NOMO-1 (cell line): ENCODE results near the gene ANKHD1.

Experiments
- DNase-seq, 2 experiments: peaks; one replicate each; lab custom pipeline; 2025; ENCODE audit not compliant: unreplicated experiment in 2 of 2; lab: John Stamatoyannopoulos, UW

Gene ANKHD1

DNA sequence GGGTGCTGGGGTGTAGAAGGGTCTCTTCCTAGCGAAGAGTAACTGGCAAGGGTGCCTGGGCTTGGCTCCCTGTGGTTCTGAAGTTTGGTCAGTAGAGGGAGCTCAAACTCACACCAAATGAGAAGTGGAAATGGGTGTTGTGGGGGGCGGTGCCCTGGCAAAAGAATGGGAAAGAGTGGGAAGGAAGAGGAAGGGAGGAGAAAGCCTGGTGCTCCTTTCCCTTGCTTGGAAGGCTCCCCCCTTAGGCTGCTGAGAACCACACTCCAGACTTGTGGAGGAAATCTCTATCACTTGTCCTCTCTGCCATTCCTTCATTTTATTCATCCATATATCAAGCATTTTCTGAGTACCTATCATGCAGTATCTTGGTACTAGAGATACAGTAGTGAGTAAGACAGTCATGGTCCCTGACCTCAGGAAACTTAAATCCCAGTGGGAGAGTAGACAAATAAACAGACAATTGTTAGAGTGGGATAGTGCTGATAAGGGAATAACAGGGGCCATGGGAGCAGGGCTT lies 28.6 kb upstream of the ANKHD1 start:
- DNase-seq: no peak

DNA sequence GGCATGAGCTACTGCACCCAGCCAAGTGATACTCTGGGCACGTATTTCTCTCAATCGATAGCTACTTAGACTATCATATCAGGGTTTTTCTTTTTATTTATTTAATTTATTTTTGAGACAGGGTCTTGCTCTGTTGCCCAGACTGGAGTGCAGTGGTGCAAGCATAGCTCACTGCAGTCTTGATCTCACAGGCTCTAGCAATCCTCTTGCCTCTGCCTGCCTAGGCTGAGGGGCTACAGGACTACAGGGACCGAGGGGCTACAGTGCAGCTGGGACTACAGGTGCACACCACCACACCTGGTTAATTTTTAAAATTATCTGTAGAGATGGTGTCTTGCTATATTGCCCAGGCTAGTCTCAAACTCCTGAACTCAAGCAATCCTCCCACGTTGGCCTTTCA lies 20.3 kb upstream of the ANKHD1 start:
- no peak for DNase-seq

DNA sequence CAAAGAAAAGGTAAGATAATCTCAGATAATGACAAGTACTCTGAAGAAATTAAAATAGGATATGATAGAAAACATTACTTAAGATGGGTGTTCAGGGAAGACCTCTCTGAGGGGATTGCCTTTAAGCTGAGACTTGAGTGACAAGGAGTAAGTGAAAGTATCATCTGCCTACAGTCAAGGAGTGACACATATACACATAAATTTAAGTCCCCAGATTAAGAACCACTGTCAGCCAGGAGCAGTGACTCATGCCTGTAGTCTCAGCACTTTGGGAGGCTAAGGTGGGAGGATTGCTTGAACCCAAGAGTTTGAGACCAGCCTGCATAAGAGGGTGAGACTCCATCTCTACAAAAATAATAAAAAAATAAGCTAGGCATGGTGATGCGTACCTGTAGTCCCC lies 19.7 kb upstream of the ANKHD1 start:
- no peak for DNase-seq

DNA sequence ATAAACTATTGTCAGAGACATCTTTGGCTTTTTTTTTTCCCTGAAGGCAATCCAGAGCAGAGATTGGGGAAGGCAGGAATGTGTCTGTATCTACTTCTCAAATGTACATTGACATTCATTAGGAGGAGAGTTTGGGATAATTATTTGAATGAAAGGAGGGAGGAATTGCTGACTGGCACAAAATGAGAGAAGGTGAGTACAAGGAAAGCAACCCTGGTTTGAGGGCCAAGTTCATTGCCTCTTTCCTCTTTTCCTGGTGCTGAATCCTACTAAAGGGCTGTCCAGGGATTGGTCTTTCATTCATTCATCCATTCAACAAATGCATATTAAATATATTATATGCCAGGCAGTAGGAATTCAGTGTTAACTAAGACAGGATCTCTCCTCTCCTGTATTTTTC lies 18.8 kb upstream of the ANKHD1 start:
- DNase-seq: no peak

DNA sequence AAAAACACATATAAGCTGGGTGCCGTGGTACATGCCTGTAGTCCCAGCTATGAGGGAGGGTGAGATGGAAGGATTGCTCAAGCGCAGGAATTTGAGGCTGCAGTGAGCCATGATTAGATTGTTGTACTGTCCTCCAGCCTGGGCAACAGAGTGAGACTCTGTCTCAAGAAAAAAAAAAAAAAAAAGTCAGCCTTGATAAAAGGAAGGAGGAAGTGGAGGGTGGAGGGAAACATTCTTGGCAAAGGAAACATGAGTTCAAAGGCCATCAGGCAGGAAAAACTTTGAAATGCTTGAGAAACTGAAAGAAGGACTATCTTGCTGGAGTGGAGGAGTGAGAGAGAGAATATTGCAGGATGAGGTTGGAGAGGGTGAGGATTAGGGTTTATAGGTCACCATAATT lies 18.3 kb upstream of the ANKHD1 start:
- DNase-seq: no peak

DNA sequence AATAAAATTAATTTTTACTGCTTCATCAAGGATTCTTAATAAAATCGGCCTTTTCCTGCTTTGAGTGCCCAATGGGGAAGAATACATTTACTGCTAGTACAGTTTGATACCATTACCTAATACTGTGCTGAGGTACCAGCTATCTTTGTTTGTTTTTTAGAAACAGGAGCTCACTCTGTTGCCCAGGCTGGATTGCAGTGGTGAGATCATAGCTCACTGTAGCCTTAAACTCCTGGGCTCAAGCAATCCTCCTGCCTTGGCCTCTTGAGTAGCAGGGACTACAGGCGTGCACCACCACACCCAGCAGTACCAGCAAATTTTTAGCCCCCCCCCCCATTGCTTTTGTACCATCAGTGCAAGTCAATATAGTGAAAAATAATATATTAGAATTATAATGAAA lies 13.6 kb upstream of the ANKHD1 start:
- no peak for DNase-seq

DNA sequence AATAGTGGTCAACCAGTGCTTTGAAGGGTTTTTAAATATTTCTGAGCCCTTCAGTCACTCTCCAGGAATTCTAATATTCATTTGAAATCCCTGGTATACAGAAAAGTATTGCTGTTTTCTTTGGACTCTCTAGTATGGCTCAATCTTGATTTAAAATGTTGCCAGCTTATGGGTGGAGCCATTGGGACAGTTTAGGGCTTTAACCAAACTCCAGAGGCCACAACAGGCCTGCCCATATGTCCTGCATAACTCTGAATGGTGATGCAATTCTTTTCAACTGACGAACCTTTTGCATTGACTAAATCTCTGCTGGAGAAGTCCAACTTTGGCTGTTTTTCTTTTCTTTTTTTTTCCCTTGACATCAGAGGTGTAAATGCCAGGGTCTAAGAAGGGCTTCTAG lies 10.3 kb upstream of the ANKHD1 start:
- DNase-seq: peak; percentile 61 to 73

DNA sequence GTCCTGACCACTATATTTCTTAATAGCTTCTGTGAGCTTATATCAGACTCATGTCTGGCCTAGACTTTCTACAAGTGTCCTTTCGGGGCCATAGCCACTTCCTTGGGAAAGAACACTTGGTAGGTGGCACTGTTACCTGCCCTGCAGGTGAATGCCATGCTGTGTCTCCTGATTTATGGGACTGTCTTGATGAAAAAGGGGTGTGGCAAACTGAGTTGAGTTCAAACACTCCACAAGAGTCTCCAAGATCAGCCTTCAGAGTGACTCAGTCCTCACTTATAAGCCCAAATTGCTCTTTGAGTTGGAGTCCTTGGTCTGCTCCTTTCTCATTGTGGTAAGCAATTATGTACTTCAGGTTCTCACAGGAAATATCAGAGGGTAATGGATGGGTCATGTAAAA lies 9.9 kb upstream of the ANKHD1 start:
- no peak for DNase-seq

DNA sequence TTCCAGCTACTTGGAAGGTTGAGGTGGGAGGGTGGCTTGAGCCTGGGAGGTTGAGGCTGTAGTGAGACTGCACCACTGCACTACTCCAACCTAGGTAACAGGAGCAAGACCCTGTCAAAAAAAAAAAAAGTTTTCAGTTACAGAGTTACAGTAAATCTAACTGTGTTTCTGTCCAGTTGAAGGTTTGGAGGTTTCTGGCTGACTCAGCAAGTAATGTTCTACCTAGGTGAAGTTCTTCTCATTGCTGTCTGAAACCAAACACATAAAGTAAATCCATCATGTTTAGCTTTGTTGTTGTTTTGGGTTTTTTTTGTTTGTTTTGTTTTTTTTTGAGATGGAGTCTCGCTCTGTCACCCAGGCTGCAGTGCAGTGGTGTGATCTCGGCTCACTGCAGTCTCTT lies 7.9 kb upstream of the ANKHD1 start:
- DNase-seq: no peak

DNA sequence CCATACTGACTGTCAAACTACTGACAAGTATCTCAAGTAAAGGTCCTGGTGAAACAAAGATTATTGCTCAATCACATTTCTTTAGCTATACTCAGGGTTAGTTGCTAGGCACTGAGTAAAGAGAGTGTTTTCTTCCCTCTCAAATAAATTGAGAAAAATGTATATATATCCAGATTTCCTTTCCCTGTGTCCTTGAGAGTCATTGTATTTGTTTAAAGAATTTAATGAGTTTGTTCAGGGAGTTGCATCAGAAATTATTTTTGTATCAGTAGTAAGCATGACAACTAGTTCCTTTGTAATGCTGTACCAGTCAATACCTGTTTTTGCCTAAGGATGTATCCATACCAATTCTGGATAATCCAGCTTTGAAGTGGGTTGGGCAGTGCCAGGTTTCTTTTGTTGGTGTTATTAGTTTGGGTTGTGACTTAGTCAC lies 3.2 kb upstream of the ANKHD1 start:
- DNase-seq: peak in 1 of 2 experiments; percentile 7

DNA sequence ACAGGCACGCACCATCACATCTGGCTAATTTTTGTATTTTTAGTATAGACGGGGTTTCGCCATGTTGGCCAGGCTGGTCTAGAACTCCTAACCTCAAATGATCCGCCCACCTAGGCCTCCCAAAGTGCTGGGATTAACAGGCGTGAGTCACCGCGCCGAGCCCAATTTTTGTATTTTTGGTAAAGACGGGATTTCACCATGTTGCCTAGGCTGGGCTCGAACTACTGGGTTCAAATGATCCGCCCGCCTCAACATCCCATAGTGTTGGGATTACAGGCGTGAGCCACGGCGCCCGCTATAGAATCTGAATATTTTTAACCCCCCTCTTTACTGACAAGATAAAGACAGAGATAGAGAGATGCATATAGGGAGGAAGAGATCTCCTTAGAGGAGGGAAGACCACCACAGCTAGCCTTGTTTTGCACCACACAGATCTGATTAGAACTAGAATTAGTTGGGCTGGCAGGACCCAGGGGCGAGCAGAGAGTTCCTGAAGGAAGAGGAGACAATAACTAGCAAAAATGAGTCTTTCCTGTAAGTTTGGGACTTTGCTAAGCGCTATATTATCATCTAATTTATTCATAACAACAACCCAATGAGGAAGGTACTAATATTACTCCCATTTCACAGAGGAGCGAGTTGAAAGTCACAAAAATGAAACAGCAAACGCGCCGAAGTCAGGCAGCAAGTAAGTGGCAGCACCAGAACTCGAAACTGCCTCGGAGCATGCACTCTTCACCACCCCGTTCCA lies 1.5 kb upstream of the ANKHD1 start:
- DNase-seq: peak in 1 of 2 experiments; percentile 46

DNA sequence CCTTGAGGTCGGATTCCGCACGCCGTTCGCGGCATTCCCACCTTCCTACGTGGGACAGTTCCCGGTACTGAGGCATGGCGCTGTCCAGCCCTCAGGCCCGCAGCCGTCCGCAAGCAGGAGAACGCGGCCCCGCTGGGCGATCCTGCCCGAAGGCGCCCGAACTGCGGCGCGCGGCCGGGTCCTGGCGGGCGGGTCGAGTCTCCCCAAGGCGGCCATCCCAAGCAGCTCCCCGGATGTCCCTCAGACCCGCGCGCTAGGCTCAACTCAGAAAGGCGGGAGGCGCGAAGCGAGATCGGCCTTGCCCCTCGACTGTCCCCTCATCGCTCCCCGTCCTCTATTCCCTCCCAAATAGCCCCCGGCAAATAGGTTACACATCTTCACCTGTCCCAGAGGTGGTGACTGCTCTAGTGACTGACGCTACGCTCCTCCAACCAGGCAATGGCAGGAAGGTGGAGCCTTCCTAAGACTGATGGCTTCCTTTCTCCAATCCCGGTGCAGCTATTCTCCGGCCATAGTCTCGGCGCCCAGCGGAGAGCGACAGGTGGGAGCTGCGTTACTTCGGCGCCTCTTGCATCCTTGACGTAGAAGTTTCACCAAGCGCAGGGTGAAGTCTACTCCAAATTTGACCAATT lies 787 bp upstream of the ANKHD1 start:
- DNase-seq: peak; percentile 89 to 96

DNA sequence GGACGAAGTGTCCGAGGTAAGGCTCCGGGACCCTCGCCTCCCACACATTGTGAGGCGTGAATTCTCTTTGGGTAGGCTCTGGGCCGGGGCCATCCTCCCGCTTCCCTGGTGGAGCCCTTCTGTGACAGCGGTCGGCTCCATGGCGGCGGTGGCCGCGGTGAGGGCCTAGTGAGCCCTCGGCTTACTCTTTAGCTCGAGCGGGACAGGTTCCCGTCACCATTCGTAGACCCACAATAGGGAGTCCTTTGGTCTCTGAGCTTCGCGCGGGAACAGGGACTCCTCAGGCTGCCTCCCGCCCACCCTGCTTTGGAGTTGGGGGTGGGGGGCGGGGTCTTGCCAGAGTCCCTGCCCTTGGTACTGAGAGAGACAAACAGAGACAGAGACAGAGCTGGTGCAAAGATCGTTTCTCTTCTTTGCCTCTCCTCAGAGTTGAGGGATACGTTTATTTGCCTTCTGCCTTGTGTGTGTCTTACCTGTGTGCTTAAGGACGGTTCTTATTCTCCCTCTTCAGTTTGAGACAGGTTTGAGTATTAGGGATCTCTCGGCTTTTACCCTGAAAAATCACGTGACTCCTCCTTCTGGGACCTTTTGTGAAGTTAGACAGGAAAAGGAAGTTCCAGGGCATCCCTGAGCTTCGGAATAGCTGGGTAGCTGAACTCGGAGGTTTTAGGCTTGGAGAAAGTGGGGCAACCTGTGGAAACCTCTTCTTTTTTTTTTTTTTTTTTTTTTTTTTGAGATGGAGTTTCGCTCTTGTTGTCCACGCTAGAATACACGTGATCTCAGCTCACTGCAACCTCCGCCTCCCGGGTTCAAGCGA lies 833 bp downstream of the ANKHD1 start:
- DNase-seq: peak in 1 of 2 experiments; percentile 30

DNA sequence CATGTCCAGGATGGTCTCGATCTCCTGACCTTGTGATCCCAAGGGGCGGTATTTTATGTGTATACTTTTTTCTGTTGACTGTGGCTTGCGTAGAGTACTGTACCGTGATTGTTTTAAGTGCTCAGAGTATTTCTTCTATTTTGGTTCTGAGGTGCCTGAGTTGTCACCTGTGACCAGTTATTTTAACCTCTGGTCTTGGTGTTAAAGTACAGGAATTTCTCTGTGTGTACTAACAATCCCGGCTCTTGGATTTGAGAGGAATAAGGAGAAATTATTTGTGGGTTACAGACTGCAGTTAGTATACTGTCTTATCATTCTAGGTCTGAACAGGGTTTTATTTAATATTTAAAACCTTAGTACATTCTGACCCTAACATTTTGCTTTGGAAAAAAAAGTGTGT lies 2.0 kb downstream of the ANKHD1 start:
- DNase-seq: no peak

DNA sequence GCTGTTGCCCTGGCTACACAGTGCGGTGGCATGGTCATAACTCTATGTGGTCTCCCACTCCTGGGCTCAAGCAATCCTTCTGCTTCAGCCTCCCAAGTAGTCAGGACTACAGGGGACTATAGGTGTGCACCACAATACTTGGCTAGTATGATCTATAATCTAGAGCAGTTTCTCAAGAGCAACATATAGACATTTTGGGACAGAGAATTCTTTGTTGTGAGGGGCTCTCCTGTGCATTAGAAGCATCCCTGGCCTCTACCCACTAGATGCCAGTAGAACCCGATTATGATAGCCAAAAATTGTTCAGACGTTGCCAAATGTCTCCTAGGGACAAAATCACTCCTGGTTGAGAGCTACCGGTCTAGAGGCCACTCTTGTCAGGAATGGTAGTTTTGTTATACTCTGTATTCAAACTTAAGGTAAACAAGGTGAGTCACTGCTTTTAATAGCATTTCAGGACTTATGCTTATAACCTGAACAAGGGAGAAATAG lies 7.2 kb downstream of the ANKHD1 start:
- DNase-seq: no peak

DNA sequence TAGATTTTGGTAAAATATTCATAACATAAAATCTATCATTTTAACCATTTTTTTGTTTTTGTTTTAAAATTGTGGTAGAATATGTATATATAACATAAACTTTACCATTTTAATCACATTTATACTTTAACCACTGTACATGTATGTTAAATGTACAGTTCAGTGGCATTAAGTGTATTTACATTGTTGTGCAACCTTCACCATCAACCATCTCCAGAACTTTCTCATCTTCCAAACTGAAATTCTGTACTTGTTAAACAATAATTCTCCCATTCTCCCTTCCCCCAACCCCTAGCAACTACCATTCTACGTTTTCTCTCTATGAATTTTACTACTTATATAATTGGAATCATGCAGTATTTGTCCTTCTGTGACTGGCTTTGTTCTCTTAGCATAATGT lies 11.6 kb downstream of the ANKHD1 start:
- DNase-seq: no peak

DNA sequence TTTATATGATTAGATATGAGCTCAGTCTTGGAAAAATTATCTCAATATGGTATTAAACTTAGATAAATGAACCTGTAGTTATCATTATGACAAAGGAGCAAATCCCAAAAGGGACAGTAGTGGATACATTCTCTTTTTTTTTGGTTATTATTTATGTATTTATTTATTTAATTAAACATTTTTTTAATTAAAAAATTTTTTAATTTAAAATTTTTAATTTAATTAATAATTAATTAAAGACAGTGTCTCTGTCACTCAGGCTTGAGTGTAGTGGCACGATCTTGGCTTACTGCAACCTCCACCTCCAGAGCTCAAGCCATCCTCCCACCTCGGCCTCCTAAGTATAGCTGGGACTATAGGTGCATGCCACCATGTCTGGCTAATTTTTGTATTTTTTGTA lies 15.6 kb downstream of the ANKHD1 start:
- DNase-seq: no peak

DNA sequence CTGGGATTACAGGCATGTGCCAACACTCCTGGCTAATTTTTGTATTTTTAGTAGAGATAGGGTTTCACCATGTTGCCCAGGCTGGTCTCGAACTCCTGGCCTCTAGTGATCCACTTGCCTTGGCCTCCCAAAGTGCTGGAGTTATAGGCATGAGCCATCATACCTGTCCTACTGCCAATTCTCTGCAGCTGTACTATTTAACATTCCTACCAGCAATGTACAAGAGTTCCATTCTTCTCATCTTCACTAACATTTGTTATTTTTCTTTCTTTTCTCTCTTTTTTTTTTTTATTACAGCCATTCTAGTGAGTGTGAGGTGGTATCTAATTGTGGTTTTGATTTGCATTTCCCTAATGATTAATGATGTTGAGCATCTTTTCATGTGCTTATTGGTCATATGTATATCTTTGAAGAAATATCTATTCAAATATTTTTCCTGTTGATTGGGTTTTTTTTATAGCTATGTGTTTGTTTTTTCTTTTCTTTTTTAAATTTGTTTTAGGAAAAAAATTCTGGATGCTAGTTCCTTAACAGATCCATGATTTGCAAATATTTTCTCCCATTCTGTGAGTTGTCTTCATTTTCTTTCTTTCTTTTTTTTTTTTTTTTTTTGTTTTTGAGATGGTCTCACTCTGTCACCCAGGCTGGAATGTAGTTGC lies 17.4 kb downstream of the ANKHD1 start:
- no peak for DNase-seq

DNA sequence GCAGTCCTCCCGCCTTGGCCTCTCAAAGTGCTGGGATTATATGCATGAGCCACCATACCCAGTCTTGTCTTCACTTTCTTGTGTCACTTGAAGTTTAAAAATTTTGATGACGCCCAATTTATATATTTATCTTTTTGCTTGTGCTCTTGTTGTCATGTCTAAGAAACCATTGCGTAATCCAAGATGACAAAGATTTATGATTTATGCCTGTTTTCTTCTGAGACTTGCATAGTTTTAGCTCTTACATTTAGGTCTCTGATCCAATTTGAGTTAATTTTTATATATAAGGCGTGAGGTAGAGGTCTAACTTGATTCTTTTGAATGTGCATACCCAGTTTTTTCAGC lies 18.6 kb downstream of the ANKHD1 start:
- DNase-seq: no peak

DNA sequence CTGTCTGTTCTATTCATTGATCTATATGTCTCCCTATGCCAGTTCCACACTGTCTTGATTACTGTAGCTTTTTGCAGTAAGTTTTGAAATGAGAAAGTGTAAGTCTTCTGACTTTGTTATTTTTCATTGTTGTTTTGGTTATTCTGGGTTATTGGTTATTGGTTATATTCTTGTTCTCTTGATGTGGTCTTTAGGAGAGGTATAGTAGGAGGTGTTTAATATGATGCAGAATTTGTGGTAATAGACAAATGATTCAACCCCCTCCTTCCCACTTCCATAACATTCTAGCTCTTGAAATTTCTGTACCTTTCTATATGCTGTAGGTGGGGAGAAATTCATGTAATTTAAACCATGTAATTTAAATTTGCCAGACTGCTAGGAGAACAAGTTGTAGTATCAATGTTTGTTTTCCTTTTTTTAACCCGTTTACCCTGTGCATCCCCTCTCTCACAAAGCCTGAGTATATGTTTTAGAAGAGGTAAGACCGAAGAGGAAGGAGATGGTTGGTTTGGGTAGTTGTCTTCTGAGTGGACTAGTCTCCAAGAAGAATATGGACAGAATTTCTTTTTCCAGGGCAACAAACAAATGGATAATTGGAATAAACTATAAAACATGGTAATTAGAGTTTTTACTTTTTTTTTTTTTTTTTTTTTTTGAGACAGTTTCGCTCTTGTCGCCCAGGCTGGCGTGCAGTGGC lies 19.2 kb downstream of the ANKHD1 start:
- no peak for DNase-seq
